ENCODE measurements around the gene HSP90AB1. TPM values are rescaled to one million over a fixed set of nuclear protein-coding genes. Genes with fewer than 3 reads are reported as not detected.

HSP90AB1 gene
- total RNA-seq, 3 donors from 2014 or later (not counting 1 experiment from before 2014, with no cell fraction given): 256 to 372 (median 308) TPM

DNA sequence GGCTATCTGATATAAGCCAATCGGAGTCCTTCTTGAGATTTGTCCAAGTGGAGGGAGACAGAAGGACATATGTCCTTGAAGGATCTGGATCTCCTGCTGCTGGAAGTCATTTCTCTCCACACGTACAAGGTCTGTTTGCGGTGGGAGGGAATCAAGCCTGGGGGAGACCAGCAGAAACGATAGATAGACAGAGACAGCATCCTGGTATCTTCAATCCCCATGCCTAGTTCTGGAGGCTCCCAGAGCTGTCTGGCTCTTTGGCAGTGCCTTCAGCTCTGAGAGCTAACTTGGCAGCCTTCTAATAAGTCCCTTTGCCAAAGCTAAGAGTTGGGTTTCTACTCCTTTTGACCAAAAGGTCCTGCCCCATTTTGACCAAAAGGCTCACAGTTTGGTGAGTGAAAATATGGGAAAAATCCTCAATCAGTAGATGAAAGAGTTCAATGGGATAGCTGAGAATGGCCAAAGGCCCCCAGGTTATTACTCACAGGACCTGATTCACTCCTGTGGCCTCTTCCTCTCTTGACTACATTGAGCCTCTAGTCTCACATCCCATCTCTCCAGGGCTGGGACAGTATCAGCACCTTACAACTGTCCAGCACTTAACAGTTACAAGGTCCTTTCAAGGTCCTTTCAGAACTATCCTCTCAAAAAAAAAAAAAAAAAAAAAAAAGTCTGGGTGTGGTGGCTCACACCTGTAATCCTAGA is 45.9 kb downstream of the HSP90AB1 start:
- Mint-ChIP-seq H3K36me3 (no peaks in the 10 kb centered on the region), H3K4me1 (peaks cover 0 to 5% of the 10 kb centered on the region in 2 donors), H3K4me3 (no peak overlapping the region), H3K27ac (no peak overlapping the region), H3K9me3 (no peaks in the 10 kb centered on the region), H3K27me3 (ENCODE audit: low read depth in 2 of 2) (peaks cover 53 to 57% of the 10 kb centered on the region in 2 donors)
- no peak for ATAC-seq
- intact Hi-C loops (cut with micrococcal nuclease): no loop called here
- H3K36me3 ChIP-seq (ENCODE audit: control insufficient read depth, insufficient read depth, low read length): no peaks in the 10 kb centered on the region
- DNase-seq: no peak
- peaks cover 42% of the 10 kb centered on the region for H3K27me3 ChIP-seq (ENCODE audit: control insufficient read depth, insufficient read depth, low read length)
- TF ChIP-seq, protein P1, sequence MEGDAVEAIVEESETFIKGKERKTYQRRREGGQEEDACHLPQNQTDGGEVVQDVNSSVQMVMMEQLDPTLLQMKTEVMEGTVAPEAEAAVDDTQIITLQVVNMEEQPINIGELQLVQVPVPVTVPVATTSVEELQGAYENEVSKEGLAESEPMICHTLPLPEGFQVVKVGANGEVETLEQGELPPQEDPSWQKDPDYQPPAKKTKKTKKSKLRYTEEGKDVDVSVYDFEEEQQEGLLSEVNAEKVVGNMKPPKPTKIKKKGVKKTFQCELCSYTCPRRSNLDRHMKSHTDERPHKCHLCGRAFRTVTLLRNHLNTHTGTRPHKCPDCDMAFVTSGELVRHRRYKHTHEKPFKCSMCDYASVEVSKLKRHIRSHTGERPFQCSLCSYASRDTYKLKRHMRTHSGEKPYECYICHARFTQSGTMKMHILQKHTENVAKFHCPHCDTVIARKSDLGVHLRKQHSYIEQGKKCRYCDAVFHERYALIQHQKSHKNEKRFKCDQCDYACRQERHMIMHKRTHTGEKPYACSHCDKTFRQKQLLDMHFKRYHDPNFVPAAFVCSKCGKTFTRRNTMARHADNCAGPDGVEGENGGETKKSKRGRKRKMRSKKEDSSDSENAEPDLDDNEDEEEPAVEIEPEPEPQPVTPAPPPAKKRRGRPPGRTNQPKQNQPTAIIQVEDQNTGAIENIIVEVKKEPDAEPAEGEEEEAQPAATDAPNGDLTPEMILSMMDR (IDR thresholded peaks at IDR 0.05): no peak
- no peak overlapping the region for H3K27ac ChIP-seq (ENCODE audit: low read length)
- WGBS (ENCODE audit: insufficient coverage): 85% methylated on average over 4 of the region's 4 CpGs
- H3K4me1 ChIP-seq (ENCODE audit: control insufficient read depth, insufficient read depth, low read length): peaks cover 11% of the 10 kb centered on the region
- no peak overlapping the region for H3K4me3 ChIP-seq (ENCODE audit: low read length)
- H3K9me3 ChIP-seq (ENCODE audit: control insufficient read depth, insufficient read depth, low read length): no peaks in the 10 kb centered on the region

DNA sequence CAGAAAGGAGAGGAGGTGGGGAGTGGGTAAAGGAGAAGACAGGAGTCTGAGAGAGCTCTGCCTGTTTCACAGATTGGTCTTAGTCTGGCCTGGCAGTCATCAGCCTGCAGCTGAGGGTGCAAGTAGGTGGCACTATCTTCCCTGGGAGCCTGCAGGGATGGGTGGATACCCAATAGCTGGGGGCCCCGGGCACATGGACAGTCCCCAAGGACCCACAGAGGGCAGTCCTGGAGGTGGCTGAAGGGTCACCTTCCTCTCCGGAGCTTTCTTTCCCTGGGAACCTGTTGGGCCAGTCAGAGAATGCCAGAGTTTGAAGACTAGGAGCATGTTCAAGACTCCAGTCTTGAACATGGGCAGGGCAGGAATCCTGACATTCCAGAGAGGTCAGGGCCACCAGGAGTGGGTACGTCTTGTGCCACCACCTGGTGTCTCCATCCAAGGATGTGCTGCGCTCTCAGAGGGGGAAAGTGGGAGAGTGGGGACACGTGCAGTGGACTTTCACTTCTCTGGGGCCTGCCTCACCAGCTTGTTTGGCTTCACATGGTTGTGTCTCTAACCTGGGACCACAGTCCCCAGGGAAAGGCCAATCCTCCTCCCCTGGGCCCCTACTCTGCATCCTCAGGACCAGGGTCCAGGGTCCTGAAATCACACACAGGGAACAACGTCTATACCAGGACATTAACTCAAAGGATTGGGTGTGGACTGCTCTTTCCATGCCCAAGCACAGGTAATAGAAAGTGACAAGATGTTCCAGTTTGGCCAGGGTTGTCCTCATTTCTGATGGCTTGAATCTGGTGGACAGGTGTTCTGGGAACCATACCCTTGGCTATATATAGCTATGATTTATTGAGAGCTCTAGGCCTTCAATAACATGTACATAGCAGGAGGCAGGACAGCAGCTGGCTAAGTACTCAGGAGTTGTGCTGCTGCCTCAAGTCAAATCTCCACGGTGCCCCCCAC is 48.2 kb downstream of the HSP90AB1 start:
- Mint-ChIP-seq H3K4me1 (peaks cover 0 to 12% of the 10 kb centered on the region in 2 donors), H3K27me3 (ENCODE audit: low read depth in 2 of 2) (peaks cover 36 to 54% of the 10 kb centered on the region in 2 donors), H3K36me3 (no peaks in the 10 kb centered on the region), H3K27ac (no peak overlapping the region), H3K4me3 (no peak overlapping the region), H3K9me3 (no peaks in the 10 kb centered on the region)
- no peak for ATAC-seq
- Histone ChIP-seq H3K4me1 (ENCODE audit: control insufficient read depth, insufficient read depth, low read length) (peaks cover 14% of the 10 kb centered on the region), H3K4me3 (ENCODE audit: low read length) (no peak overlapping the region), H3K36me3 (ENCODE audit: control insufficient read depth, insufficient read depth, low read length) (peaks cover 2% of the 10 kb centered on the region), H3K9me3 (ENCODE audit: control insufficient read depth, insufficient read depth, low read length) (no peaks in the 10 kb centered on the region), H3K27ac (ENCODE audit: low read length) (no peak overlapping the region), H3K27me3 (ENCODE audit: control insufficient read depth, insufficient read depth, low read length) (peaks cover 41% of the 10 kb centered on the region)
- no peak for DNase-seq
- TF ChIP-seq, protein P1 (IDR thresholded peaks at IDR 0.05): no peak
- WGBS (ENCODE audit: insufficient coverage): 87% methylated on average over 7 of the region's 7 CpGs
- intact Hi-C loops (cut with micrococcal nuclease): no loop called here

DNA sequence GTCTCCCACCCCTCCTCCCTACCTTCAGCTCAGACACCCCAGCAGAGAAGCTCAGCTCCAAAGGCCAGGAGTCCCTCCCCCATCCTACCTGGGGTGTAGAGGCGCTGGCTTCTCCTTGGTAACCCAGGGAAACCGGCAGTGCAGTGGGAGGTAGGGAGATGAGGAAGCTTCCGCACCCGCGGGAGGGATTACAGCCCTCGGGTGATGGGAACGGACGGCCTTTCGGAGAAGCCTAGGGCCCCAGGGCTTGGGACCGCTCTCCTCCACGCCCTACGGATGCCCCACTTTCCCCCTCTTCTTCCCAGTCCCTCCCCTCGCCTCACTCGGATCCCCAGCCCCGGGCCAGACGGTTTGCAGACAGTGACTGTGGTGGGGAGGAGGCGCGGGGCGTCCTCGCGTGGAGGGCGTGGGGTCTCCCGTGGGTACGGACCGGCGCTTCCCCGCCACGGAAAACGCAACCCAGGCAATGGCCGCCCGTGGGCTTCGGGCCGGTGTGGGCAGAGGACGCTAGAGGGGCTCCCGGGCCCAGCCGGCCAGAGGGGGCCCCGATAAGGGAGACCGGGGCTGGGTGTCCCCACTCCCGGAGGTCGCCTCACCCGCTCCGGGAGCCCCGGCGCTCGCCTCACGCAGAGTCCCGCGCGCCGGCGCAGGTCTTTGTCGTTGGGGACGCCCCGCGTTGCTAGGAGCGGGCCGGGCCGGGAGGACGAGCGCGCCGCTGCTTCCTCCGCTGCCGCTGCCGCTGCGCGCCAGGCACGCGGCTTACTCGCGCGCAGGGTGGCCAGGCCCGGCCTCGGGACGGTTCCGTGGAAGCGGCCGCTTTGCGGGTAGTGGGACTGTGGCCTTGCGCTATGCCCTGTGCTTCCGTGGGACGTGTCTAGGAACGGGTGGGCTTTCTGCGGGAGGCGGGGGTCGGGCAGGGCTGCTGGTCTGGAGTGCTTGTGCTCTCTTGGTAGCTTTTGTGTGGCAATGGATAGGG is 50.5 kb downstream of the HSP90AB1 start:
- Histone ChIP-seq H3K36me3 (ENCODE audit: control insufficient read depth, insufficient read depth, low read length) (peaks cover 19% of the 10 kb centered on the region), H3K4me3 (ENCODE audit: low read length) (no peak overlapping the region), H3K9me3 (ENCODE audit: control insufficient read depth, insufficient read depth, low read length) (no peaks in the 10 kb centered on the region), H3K4me1 (ENCODE audit: control insufficient read depth, insufficient read depth, low read length) (peaks cover 14% of the 10 kb centered on the region), H3K27ac (ENCODE audit: low read length) (no peak overlapping the region), H3K27me3 (ENCODE audit: control insufficient read depth, insufficient read depth, low read length) (peaks cover 32% of the 10 kb centered on the region)
- Mint-ChIP-seq H3K36me3 (no peaks in the 10 kb centered on the region), H3K27me3 (ENCODE audit: low read depth in 2 of 2) (peaks cover 26 to 36% of the 10 kb centered on the region in 2 donors), H3K9me3 (no peaks in the 10 kb centered on the region), H3K4me1 (peaks cover 0 to 12% of the 10 kb centered on the region in 2 donors), H3K4me3 (peak overlapping the region; percentile 45), H3K27ac (no peak overlapping the region)
- ATAC-seq: peak; percentile 53 to 91 (median 84)
- TF ChIP-seq, protein P1 (IDR thresholded peaks at IDR 0.05): no peak
- DNase-seq: peak; percentile 32 to 68
- 2% methylated on average over 84 of the region's 86 CpGs for WGBS (ENCODE audit: insufficient coverage)
- intact Hi-C loops (cut with micrococcal nuclease): no loop called here

All from natural killer cell (primary cell).